ENCODE results near the gene SMIM5.

- TF ChIP-seq CTCF (IDR thresholded peaks at IDR 0.05) (no peak), POLR2A (IDR thresholded peaks at IDR 0.05) (no peak), POLR2AphosphoS5 (IDR thresholded peaks at IDR 0.05) (no peak)
Measured at GRCh38 chr17:75614006-75614405, 19.2 kb upstream of the SMIM5 start.
